Tibial nerve (tissue), 4 donors: ENCODE results near the gene CIBAR2.

Experiments
- CTCF ChIP-seq, 5 experiments: fragments of 200-600 bp in 3 of 5; fragments of 450-650 bp in 2 of 5; sonication (generic) in 3 of 5; IDR thresholded peaks; one replicate each; pipeline ENCODE4 v1.5.1; 2016 to 2019; ENCODE audit warnings: antibody characterized with exemption in 5 of 5, mild to moderate bottlenecking in 3 of 5, moderate library complexity in 2 of 5
- EP300 ChIP-seq, 2 donors: sonication (generic); formaldehyde crosslinking; IDR thresholded peaks; one replicate each; pipeline ENCODE4 v1.6.1; 2017; ENCODE audit warnings: antibody characterized with exemption in 2 of 2, mild to moderate bottlenecking in 1 of 2
- POLR2A ChIP-seq, 2 donors: fragments of 450-650 bp; IDR thresholded peaks; one replicate each; pipeline ENCODE4 v1.6.1; 2017; ENCODE audit warnings: antibody characterized with exemption in 2 of 2, mild to moderate bottlenecking in 2 of 2, moderate library complexity in 2 of 2

DNA sequence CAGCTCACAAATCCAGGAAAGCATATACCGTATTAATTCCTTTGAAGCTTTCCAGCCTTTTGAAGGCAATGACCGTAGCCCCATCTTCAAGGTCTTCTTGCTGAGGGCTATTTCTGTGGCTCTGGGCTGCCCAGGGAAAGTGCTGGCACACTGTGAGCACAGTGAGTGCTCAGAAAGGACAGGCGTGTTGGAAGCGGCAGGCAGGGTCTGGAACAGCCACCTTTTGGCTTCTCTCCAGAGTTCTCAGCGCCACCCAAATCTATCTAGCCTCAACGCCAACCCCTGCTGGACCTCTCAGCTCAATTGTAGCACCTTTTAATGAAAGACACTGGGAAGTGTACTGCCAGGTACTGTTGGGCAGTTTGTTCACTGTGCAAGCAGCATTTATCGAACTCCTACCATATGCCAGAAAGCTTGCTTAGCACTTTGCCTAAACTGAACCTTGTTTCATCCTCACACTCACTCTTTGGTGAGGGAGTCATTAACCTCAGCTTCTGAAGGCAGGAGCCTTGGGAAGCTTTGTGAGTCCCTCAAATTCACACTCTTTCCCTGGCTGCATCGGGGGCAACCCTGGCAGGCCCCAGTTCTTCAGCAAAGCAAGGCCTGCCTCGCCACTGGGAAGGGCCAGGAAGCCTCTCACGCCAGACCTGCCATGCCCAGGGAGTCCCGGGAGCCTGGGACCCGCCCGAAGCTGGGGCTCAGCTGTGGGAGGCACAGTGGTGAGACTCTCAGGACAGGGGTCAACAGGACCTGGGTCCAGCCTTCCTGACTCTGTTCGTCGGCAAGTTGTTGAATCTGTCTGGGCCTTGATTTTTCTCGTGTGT, 13.5 kb upstream of the CIBAR2 start:
- TF ChIP-seq EP300 (IDR thresholded peaks at IDR 0.05) (no peak), CTCF (IDR thresholded peaks at IDR 0.05) (no peak), POLR2A (IDR thresholded peaks at IDR 0.05) (no peak)
